ENCODE results near the gene OPRL1. TPM values are rescaled to one million over a fixed set of nuclear protein-coding genes. Genes with fewer than 3 reads are reported as not detected.

The OPRL1 gene
- 0.75 TPM for total RNA-seq
- long read RNA-seq, partial matches to known transcripts, result 0 of 2 reads
- long read RNA-seq, other reads (novel, unspliced or antisense), result 2 of 2 reads

- DNase-seq (no peak), ATAC-seq (ENCODE audit: poor library complexity) (peak; percentile 3)
- intact Hi-C loops (cut with DNase I), result no loop called here
Measured at GRCh38 chr20:64080013-64080812, at the start of gene OPRL1. OPRL1 (plus strand) TSS chr20:64080082; CDS start chr20:64092721, 12,639 bp downstream.

DNA sequence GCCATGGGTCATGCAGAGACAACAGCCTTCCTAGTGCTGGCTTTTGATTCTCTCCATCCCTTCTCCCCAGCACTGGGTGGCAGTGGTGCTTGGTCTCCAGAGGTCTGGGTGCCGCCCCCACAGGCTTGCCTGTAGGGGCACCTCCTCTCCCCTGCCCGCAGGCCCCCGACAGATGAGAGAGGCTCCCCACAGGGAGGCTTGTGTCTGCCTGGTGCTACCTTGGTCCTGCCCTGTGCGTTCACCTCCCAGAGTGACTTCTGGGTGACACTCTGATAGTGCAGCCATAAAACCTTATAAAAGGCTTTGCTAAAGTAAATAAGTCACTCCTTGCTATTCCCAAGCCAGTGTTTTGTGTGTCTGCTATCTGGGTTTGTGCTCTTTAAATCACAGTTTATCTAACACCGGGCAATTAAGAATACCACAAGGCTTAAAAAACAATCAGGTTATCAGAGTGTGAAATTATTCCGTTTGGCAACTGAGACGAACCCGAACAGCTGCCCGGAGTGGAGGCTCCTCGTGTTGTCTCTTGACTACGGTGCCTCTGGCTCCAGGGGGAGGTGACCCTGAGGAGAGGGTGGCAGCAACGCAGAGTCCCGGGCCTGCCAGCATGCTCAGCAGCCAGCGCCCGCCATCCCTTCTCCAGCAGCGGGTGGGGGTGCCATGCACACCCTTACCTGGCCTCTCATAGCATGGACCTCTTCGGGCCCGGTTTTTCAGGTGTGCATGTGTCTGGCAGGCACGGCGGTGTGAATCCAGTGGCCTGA, 49.3 kb upstream of the OPRL1 start:
- intact Hi-C loops (cut with DNase I), result no loop called here
- no peak for ATAC-seq (ENCODE audit: poor library complexity)
- no peak for DNase-seq

GRCh38 chr20:64031822-64032314, 48.0 kb upstream of the OPRL1 start:
- DNase-seq, result no peak
- intact Hi-C loops (cut with DNase I), result no loop called here
- no peak for ATAC-seq (ENCODE audit: poor library complexity)

DNA sequence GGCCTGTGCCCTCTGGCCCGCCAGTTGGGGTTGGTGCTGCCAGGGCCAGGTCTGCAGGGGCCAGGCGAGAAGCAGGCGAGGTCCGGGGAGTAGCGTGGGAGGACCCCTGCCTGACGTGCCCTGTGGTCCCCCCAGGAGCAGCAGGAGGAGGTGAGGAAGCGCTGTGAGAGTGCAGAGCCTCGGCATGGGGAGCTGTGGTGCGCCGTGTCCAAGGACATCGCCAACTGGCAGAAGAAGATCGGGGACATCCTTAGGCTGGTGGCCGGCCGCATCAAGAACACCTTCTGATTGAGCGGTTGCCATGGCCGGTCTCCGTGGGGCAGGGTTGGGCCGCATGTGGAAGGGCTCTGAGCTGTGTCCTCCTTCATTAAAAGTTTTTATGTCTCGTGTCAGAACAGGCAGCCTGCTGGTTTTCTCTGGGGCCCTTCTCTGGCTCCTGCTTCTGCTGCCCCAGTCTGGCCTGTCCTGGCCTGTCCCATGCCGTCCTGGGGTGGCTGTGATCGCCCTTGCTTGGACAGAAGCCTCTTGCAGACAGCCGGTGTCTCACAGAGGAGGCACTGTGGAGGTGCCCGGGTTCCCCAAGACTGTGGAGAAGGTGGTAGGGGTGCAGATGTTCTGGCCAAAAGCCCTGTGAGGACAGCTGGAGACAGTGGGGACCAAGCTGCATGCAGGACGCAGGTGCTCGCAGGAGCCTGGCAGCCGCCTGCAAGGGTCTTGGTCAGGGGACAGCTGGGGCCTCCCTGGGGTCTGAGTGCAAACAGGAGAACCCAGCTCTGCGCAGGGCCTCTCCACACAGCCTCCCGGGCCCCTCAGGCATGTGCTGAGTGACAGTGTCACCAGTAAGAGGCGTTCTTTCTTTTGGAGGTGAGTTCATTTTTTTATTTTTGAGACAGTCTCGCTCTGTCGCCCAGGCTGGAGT, 46.9 kb upstream of the OPRL1 start:
- DNase-seq (no peak), ATAC-seq (ENCODE audit: poor library complexity) (no peak)
- intact Hi-C loops (cut with DNase I), result no loop called here

- intact Hi-C loops (cut with DNase I), result no loop called here
- peak; percentile 68 for DNase-seq
Measured at GRCh38 chr20:64033981-64034493, 45.8 kb upstream of the OPRL1 start.

DNA sequence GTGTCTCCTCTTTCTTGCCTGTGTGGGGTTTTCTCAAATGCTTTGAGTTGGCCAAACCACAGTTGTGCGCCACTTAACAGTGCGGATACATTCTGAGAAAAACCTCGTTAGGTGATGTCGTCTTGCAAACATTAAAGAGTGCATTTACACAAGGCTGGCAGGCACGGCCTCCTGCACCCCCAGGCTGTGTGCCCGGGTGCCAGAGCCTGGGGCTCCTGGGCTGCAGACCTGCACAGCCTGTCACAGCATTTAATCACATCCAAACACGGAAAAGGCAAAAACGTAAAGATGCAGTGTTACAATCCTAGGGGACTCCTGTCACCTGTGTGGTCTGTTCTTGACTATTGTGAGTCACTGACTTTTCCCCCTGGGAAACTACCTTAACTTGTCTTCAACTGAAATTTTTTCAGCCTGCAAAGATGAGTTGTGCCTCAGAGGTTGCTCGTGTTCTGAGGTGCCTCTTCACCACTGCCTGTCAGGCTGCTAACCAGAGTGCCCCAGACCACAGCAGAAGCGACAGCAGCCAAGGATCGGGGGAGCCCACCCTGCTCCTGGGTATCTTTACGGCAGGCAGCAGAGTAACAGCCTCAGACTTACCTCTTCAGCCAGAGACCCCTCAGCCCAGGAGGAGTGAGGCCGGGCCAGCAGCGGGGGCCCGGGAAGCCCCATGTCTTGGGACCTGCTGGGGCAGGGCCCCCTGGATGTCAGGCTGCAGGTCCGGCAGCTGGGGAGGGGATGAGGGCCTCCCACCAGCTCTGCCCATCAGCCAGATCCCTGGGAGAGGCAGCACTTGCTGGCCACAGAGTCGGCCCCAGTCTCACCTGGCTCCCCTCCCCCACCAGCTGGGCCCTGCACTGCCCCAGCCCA, 44.6 kb upstream of the OPRL1 start:
- DNase-seq (no peak), ATAC-seq (ENCODE audit: poor library complexity) (no peak)
- intact Hi-C loops (cut with DNase I), result no loop called here

More at GRCh38 chr20:64033981-64034493, 45.8 kb upstream of the OPRL1 start:
- peak; percentile 38 for ATAC-seq (ENCODE audit: poor library complexity)

GRCh38 chr20:64035933-64036345, 43.9 kb upstream of the OPRL1 start, which contains the start of gene C20orf204:
C20orf204 (plus strand) TSS chr20:64036182; CDS start chr20:64036324, 142 bp downstream.
- DNase-seq (no peak), ATAC-seq (ENCODE audit: poor library complexity) (no peak)
- intact Hi-C loops (cut with DNase I), result no loop called here

DNA sequence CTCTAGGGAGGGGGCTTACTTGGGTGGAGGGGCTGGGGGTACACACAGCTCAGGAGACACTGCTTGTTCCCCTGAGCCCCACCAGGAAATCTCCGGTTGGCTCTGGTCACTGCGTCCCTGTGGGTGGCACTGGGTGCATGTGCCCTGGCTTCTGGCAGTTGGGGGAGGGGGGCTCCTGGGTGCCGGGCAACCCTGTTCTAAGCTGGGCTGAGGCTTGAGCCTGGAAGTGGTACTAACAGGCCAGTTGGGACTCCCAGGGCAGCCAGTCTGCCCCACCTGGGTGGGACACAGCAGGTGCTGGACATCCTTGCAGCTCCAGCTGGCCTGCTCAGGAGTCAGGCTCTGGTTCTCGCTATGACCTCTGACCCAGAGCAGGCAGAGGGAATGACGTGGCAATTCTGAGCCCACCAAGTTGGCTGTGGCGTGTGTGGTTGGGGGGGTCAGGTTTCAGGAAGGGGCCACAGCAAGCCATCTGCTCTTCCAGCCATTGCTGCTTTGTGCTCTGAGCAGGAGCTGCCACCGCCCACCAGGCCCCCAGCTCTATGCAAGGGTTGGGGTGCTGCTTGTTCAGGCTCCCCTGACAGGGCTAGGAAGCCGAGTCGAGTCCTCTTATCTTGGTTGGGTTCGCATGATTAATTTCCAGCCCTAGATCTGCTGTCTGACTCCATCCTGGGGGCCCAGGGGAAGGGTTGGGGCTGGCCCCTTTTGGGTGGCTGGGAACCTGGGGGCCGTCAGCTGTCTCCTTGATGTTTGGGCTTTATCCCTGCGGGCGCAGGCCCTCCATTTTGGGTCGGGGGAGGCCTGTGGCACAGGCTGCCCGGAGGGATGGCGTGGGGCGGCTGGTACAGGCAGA, 43.3 kb upstream of the OPRL1 start:
- ATAC-seq (ENCODE audit: poor library complexity) (no peak), DNase-seq (no peak)
- intact Hi-C loops (cut with DNase I), result no loop called here

- intact Hi-C loops (cut with DNase I), result no loop called here
- no peak for ATAC-seq (ENCODE audit: poor library complexity)
- no peak for DNase-seq
Measured at GRCh38 chr20:64037199-64037497, 42.7 kb upstream of the OPRL1 start.

GRCh38 chr20:64037498-64038213, 42.2 kb upstream of the OPRL1 start:
- intact Hi-C loops (cut with DNase I), result no loop called here
- DNase-seq (no peak), ATAC-seq (ENCODE audit: poor library complexity) (no peak)

DNA sequence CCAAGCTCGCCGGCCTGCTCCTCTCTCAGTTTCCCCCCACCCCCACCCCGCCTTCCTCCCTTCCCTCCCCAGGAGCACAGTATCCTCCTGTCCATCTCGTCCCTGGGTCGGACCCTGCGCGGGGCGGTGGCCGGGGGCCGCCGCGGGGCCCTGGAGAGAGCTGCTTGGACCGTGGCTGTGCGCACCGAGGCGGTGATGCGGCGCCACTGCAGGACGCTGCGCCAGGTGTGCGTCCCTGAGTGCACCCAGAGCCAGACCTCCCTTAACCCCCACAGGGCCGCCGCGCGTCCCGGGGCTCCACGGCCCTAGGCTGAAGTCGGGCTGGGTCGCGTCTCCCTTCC, 41.7 kb upstream of the OPRL1 start:
- DNase-seq, result no peak
- no peak for ATAC-seq (ENCODE audit: poor library complexity)
- intact Hi-C loops (cut with DNase I), result no loop called here

DNA sequence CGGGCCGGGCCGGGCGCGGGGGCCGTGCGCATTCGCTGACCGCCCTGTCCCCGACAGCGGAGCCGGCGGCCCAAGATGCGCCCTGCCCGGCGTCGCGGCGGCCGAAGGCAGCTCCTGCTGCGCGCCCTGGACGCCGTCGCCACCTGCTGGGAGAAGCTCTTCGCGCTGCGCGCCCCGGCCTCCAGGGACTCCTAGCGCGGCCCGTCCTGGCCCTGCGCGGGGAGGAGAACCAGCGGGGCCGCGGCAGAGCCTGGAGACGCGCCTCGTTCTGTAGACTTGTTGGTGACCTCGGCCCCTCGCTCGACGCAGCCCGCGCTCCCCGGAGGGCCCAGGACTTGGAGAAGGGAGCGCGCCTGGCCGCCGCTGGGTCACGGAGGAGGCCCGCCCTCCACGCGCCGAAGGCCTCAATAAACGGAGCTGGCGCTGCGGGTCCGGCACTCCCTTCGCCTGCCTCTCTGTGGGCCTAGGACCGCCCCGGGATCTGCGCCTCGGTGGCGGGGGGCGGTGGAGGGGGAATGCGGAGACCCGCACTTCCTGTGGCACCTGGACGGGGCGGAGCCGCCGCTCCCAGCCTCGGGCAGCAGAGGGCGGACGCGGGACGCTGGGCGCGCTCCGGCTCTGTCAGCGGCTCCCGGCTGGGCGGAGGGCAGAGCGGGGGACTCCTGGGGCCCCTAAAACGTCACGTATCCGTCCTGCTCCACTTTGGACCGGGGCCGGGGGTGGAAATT, 41.2 kb upstream of the OPRL1 start:
- ATAC-seq (ENCODE audit: poor library complexity) (peak; percentile 92), DNase-seq (peak; percentile 85)
- intact Hi-C loops (cut with DNase I), result no loop called here

DNA sequence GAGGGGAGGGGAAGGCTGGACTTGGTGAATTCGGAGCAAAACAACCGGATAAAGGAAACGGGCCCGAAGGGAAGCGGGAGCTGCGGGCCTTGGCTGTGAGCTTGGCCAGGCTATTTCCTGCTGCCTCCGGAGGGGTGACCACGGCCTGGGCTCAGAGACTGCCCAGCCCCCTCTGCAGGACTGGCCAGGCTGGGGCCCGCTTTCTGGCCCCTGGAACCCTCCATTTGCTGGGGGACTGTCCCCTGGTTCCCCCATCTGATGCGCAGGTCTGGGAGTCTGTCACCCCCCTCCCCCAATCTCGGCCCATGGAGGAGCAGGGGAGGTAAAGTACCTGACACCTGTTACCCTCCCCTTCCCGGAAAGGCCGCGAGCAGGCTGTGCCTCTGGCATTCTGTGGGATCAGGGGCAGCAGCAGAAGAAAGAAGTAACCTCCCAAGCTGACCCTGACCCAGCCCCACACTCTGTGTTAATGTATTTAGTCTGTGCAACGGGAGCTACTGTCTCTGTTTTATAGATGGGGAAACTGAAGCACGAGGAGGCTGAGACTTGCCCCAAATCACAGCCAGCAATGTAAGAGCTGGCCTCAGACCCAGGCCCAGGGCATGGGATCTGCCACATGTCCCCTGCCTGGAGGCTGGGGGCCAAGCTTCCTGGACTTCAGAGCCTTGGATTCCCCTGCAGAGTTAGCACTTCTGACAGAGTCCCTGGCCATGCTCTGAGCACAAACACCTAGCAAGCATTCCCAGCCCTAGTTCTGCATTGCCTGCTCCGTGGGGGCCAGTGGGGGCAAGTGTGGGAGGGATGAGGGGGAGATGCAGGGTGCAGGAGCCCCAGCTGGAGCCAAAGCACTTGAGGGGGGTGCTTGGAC, 40.4 kb upstream of the OPRL1 start:
- ATAC-seq (ENCODE audit: poor library complexity), result peak; percentile 36
- no peak for DNase-seq
- intact Hi-C loops (cut with DNase I), result loop anchor here (10.0 kb wide), 1 partner anchor 75 kb away; no protein-coding TSS in a partner anchor

DNA sequence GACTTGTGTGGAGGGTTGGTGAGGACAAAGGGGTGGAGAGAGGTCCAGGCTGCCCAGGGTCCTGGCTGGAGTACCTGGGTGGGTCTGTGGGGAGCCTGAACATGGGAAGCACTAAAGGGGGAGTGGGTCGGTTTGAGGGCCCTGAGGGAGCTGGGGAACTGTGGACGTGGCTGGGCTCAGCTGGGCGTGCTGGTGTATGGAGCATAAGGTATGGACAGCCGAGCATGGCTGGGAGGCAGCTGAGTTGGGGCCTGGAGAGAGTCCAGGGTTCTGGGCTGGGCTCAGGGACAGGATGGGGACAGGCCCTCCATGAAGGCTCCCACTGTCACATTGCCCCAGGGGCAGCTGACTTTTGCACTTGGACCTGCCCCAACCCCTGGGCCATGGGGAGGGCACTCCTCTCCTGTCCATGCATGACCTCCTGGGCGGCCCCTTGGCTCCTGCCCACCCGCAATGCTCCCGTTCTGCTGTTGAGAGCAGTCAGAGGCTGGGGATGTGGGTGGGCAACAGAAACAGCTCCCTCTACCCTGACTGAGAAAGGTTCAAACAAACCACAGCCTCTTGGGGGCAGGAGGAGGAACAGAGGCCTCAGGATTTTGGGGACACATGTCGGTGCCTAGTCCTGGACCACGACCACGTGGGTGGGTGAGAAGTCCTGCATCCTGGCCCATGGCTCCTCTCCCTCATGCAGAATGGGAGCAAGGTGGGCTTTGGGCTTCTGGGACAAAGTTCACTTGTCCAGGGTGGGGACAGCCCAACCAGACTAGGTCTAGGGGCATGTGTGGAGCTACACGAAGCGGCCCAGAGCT, 39.4 kb upstream of the OPRL1 start:
- intact Hi-C loops (cut with DNase I), result loop anchor here (10.0 kb wide), 1 partner anchor 74 kb away; no protein-coding TSS in a partner anchor
- ATAC-seq (ENCODE audit: poor library complexity) (no peak), DNase-seq (no peak)
